Cardiac fibroblast (primary cell): ENCODE measurements around the gene SFXN4.

Source experiments
- DNase-seq, 2 donors: peaks; one replicate each; pipeline versions ENCODE4 v3.0.0 to v3.0.0-alpha.2; 2010; ENCODE audit warnings: low read depth in 2 of 2
- H3K4me3 ChIP-seq, 2 donors: replicated peaks in 1 of 2; 1 replicate in 1 of 2; 2 replicates in 1 of 2; pipeline ENCODE4 v1.5.1; 2011; ENCODE audit warnings: low read depth in 2 of 2, low read length in 2 of 2, mild to moderate bottlenecking in 2 of 2, moderate library complexity in 1 of 2
- TF ChIP-seq, protein P1 (sequence below): IDR thresholded peaks from one replicate; pipeline ENCODE4 v1.5.1; 2011; ENCODE audit warnings: low read depth, mild to moderate bottlenecking, low read length, inconsistent platforms

The SFXN4 gene

DNA sequence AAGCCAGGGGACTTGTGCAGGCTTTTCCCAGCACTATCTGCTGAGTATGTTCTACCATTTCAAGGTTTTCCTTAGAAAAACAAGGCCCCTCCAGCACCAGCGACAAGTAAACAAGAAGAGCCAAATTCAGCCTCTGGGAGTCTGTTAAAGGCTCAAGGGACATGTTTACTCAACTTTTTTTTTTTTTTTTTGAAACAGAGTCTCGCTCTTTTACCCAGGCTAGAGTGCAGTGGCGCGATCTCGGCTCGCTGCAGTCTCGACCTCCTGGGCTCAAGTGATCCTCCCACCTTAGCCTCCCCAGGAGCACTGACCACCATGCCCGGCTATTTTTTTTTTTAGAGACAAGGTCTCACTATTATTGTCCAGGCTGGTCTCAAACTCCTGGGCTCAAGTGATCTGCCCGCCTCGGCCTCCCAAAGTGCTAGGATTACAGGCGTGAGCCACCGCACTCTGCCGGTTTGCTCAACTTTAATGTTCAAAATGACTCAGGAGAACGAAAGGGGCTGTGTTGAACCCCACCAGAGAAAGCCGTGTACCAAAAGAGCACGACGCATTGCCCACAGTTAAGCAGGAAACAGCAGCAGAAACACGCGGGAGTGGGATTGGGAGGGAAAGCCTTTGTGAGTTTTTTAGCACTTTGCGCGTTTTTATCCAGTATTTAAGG is 12.3 kb upstream of the SFXN4 start:
- DNase-seq, result no peak
- peak overlapping the region; percentile 91 to 99 for H3K4me3 ChIP-seq
- TF ChIP-seq, protein P1, sequence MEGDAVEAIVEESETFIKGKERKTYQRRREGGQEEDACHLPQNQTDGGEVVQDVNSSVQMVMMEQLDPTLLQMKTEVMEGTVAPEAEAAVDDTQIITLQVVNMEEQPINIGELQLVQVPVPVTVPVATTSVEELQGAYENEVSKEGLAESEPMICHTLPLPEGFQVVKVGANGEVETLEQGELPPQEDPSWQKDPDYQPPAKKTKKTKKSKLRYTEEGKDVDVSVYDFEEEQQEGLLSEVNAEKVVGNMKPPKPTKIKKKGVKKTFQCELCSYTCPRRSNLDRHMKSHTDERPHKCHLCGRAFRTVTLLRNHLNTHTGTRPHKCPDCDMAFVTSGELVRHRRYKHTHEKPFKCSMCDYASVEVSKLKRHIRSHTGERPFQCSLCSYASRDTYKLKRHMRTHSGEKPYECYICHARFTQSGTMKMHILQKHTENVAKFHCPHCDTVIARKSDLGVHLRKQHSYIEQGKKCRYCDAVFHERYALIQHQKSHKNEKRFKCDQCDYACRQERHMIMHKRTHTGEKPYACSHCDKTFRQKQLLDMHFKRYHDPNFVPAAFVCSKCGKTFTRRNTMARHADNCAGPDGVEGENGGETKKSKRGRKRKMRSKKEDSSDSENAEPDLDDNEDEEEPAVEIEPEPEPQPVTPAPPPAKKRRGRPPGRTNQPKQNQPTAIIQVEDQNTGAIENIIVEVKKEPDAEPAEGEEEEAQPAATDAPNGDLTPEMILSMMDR, result no peak

GRCh38 chr10:119176166-119176565 is 10.7 kb upstream of the SFXN4 start:
- TF ChIP-seq, protein P1, result no peak
- H3K4me3 ChIP-seq, result no peak overlapping the region
- peak in 1 of 2 donors; percentile 32 for DNase-seq

DNA sequence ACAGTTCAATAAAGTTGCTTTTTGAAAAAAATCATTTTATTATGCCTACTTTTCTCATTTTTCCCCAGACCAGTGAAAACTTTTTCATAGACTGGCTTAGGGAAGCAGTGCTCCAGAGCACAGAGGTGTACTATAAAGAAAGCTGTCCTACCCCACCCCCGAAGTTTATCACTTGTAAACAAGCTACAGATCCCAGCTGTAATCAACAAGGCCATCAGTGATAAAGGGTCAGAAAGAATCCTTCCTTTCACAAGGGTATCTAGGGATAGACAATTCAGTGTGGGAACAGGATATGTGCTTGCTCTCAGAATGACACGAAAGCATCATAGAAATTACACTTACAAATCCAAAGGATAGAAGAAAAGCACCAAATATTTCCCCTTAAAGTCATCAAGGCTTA is 8.6 kb upstream of the SFXN4 start:
- DNase-seq, result no peak
- TF ChIP-seq, protein P1, result no peak
- H3K4me3 ChIP-seq, result no peak overlapping the region

DNA sequence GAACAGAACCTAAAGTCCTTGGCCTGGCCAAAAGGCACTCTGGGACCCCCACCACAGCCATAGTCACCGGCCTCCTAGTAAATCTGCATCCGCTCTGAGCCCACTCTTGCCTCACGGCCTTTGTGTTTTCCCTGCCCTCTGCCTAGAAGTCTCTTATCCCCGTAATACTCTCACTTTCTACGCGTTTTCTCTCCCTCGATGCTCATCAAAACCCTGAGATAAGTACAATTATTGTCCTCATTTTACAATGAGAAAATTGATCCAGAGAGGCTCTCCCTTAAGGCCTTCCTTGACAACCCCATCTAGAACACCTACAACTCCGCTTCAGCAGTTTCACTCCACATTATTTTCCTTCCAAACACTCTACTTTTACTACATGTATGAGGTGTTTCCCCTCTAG is 1.5 kb upstream of the SFXN4 start:
- no peak overlapping the region for H3K4me3 ChIP-seq
- TF ChIP-seq, protein P1, result no peak
- no peak for DNase-seq

- DNase-seq, result no peak
- no peak overlapping the region for H3K4me3 ChIP-seq
- TF ChIP-seq, protein P1, result no peak
Observed at GRCh38 chr10:119166564-119166963, 1.1 kb upstream of the SFXN4 start.

DNA sequence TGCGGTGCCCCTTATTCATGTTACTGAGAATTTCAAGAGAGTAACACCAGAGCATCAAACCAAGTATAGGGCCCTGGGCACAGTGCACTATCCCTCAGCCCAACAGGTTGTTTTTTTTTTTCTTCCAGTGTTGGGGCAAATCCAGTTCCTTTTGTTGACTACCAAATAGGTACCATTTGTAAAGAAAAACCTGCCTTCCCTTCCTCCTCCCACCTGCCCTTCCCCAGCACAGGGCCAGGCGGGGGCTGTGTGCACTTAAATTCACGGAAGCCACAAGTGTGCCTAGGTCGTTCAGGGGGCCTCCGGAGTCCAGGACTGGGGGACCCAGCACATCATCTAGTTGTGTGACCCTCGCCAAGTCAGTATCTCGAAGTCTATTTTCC is 595 bp upstream of the SFXN4 start:
- peak overlapping the region; percentile 64 to 69 for H3K4me3 ChIP-seq
- no peak for DNase-seq

More for the DNA sequence above, 595 bp upstream of the SFXN4 start:
- TF ChIP-seq, protein P1, result no peak
